GM21360 (cell line): ENCODE results near the gene THADA.
"Not testable (repeated sequence)": the region's sequence is repeated elsewhere in the genome, so short reads cannot be mapped to it uniquely, and the experiment has no call there.

Experiments used
- ATAC-seq: cut with Tn5 transposase; IDR thresholded peaks from one replicate; pipeline ENCODE4 v1.9.1; 2021; ENCODE audit warnings: mild to moderate bottlenecking, moderate library complexity; ENCODE audit not compliant: unreplicated experiment

THADA gene

GRCh38 chr2:43284967-43285366 is 310.9 kb downstream of the THADA start:
- ATAC-seq: no peak

- ATAC-seq: not testable (repeated sequence)
These were observed 311.5 kb downstream of the THADA start for GRCh38 chr2:43284347-43284746.

- ATAC-seq: no peak
These were observed 314.8 kb downstream of the THADA start for GRCh38 chr2:43280994-43281393.

GRCh38 chr2:43279317-43279840 is 316.5 kb downstream of the THADA start:
- no peak for ATAC-seq

- no peak for ATAC-seq
These were observed 317.1 kb downstream of the THADA start for GRCh38 chr2:43278564-43279220.

- no peak for ATAC-seq
These were observed 318.9 kb downstream of the THADA start for GRCh38 chr2:43276962-43277391.

- no peak for ATAC-seq
These were observed 319.4 kb downstream of the THADA start for GRCh38 chr2:43276266-43276941.

GRCh38 chr2:43274721-43275120 is 321.1 kb downstream of the THADA start:
- ATAC-seq: no peak

GRCh38 chr2:43274055-43274454 is 321.8 kb downstream of the THADA start:
- ATAC-seq: no peak

GRCh38 chr2:43273529-43273928 is 322.3 kb downstream of the THADA start:
- ATAC-seq: no peak

GRCh38 chr2:43270930-43271615 is 324.8 kb downstream of the THADA start:
- no peak for ATAC-seq

GRCh38 chr2:43270461-43270860 is 325.4 kb downstream of the THADA start:
- no peak for ATAC-seq

GRCh38 chr2:43269706-43270105 is 326.1 kb downstream of the THADA start:
- no peak for ATAC-seq

- no peak for ATAC-seq
These were observed 326.7 kb downstream of the THADA start for GRCh38 chr2:43269074-43269572.

- no peak for ATAC-seq
These were observed 327.5 kb downstream of the THADA start for GRCh38 chr2:43268066-43268953.

- ATAC-seq: no peak
These were observed 328.5 kb downstream of the THADA start for GRCh38 chr2:43267381-43267780.

- no peak for ATAC-seq
These were observed 329.1 kb downstream of the THADA start for GRCh38 chr2:43266711-43267111.

- no peak for ATAC-seq
These were observed 330.4 kb downstream of the THADA start for GRCh38 chr2:43265421-43265820.

- no peak for ATAC-seq
These were observed 330.8 kb downstream of the THADA start for GRCh38 chr2:43265001-43265400.

GRCh38 chr2:43262951-43263350 is 332.9 kb downstream of the THADA start:
- no peak for ATAC-seq

GRCh38 chr2:43262239-43262638 is 333.6 kb downstream of the THADA start:
- no peak for ATAC-seq
